Measurements from ENCODE around the gene NEO1. TPM values are rescaled to one million over a fixed set of nuclear protein-coding genes. Genes with fewer than 3 reads are reported as not detected.

Gene NEO1
- total RNA-seq, 4 donors from 2014 or later, result 74.0 to 117 (median 107) TPM

- WGBS, result 81% methylated on average over 2 of the region's 2 CpGs
- TF ChIP-seq POLR2A (IDR thresholded peaks at IDR 0.05) (no peak), CTCF (IDR thresholded peaks at IDR 0.05) (no peak), POLR2AphosphoS5 (IDR thresholded peaks at IDR 0.05) (no peak), EP300 (IDR thresholded peaks at IDR 0.05) (no peak)
- no peaks in the 10 kb centered on the region for H3K27me3 ChIP-seq
Measured at GRCh38 chr15:73065114-73065513, 12.9 kb downstream of the NEO1 start.

GRCh38 chr15:73069109-73069508 is 16.8 kb downstream of the NEO1 start:
- Histone ChIP-seq H3K4me3 (no peak overlapping the region), H3K27ac (no peak overlapping the region)

More at GRCh38 chr15:73065114-73065513, 12.9 kb downstream of the NEO1 start:
- no peaks in the 10 kb centered on the region for H3K4me1 ChIP-seq
- no peaks in the 10 kb centered on the region for H3K9me3 ChIP-seq
- no peak overlapping the region for H3K27ac ChIP-seq
- H3K36me3 ChIP-seq, result no peaks in the 10 kb centered on the region
- DNase-seq (ENCODE audit: low spot score in 2 of 2), result no peak
- H3K4me3 ChIP-seq, result no peak overlapping the region

GRCh38 chr15:73072894-73073293 is 20.6 kb downstream of the NEO1 start:
- Histone ChIP-seq H3K9me3 (no peaks in the 10 kb centered on the region), H3K4me1 (peaks cover 39% of the 10 kb centered on the region), H3K27ac (no peak overlapping the region), H3K4me3 (no peak overlapping the region), H3K36me3 (no peaks in the 10 kb centered on the region), H3K27me3 (no peaks in the 10 kb centered on the region)
- TF ChIP-seq EP300 (IDR thresholded peaks at IDR 0.05), result no peak
- TF ChIP-seq POLR2AphosphoS5 (IDR thresholded peaks at IDR 0.05), result no peak
- no peak for TF ChIP-seq CTCF (IDR thresholded peaks at IDR 0.05)
- no peak for TF ChIP-seq POLR2A (IDR thresholded peaks at IDR 0.05)
- DNase-seq (ENCODE audit: low spot score in 2 of 2), result no peak
- WGBS, result 95% methylated on average over 3 of the region's 3 CpGs

More at GRCh38 chr15:73069109-73069508, 16.8 kb downstream of the NEO1 start:
- DNase-seq (ENCODE audit: low spot score in 2 of 2), result no peak
- Histone ChIP-seq H3K4me1 (peaks cover 2% of the 10 kb centered on the region), H3K9me3 (no peaks in the 10 kb centered on the region), H3K27me3 (no peaks in the 10 kb centered on the region), H3K36me3 (no peaks in the 10 kb centered on the region)
- 42% methylated on average over 5 of the region's 5 CpGs for WGBS
- TF ChIP-seq CTCF (IDR thresholded peaks at IDR 0.05), result no peak
- TF ChIP-seq EP300 (IDR thresholded peaks at IDR 0.05), result no peak
- TF ChIP-seq POLR2A (IDR thresholded peaks at IDR 0.05), result no peak
- no peak for TF ChIP-seq POLR2AphosphoS5 (IDR thresholded peaks at IDR 0.05)

- H3K4me1 ChIP-seq, result peaks cover 51% of the 10 kb centered on the region
- TF ChIP-seq POLR2A (IDR thresholded peaks at IDR 0.05), result no peak
- no peak for TF ChIP-seq CTCF (IDR thresholded peaks at IDR 0.05)
- no peak for TF ChIP-seq EP300 (IDR thresholded peaks at IDR 0.05)
- no peak for TF ChIP-seq POLR2AphosphoS5 (IDR thresholded peaks at IDR 0.05)
- WGBS, result 54% methylated on average over 4 of the region's 4 CpGs
Measured at GRCh38 chr15:73074241-73074640, 22.0 kb downstream of the NEO1 start.

GRCh38 chr15:73075160-73075859 is 23.0 kb downstream of the NEO1 start:
- peaks cover 57% of the 10 kb centered on the region for H3K4me1 ChIP-seq
- peak overlapping the region; percentile 18 for H3K27ac ChIP-seq
- no peak for DNase-seq (ENCODE audit: low spot score in 2 of 2)
- 29% methylated on average over 4 of the region's 4 CpGs for WGBS
- TF ChIP-seq POLR2A (IDR thresholded peaks at IDR 0.05) (no peak), CTCF (IDR thresholded peaks at IDR 0.05) (no peak), POLR2AphosphoS5 (IDR thresholded peaks at IDR 0.05) (no peak), EP300 (IDR thresholded peaks at IDR 0.05) (no peak)
- H3K36me3 ChIP-seq, result no peaks in the 10 kb centered on the region
- no peaks in the 10 kb centered on the region for H3K27me3 ChIP-seq
- H3K9me3 ChIP-seq, result no peaks in the 10 kb centered on the region
- H3K4me3 ChIP-seq, result peak overlapping the region; percentile 1

More at GRCh38 chr15:73074241-73074640, 22.0 kb downstream of the NEO1 start:
- no peak overlapping the region for H3K4me3 ChIP-seq
- H3K27me3 ChIP-seq, result no peaks in the 10 kb centered on the region
- H3K9me3 ChIP-seq, result no peaks in the 10 kb centered on the region
- no peaks in the 10 kb centered on the region for H3K36me3 ChIP-seq
- H3K27ac ChIP-seq, result no peak overlapping the region
- DNase-seq (ENCODE audit: low spot score in 2 of 2), result no peak
